ENCODE measurements around the gene ATG2B.
"Not testable (repeated sequence)": the region's sequence is repeated elsewhere in the genome, so short reads cannot be mapped to it uniquely, and the experiment has no call there.

Gene ATG2B

GRCh38 chr14:96370528-96370927 lies 7.4 kb upstream of the ATG2B start:
- DNase-seq, result no peak

- no peak for DNase-seq
These were observed 5.4 kb upstream of the ATG2B start for GRCh38 chr14:96368534-96368933.

- DNase-seq, result no peak
These were observed 1.8 kb upstream of the ATG2B start for GRCh38 chr14:96364962-96365361.

DNA sequence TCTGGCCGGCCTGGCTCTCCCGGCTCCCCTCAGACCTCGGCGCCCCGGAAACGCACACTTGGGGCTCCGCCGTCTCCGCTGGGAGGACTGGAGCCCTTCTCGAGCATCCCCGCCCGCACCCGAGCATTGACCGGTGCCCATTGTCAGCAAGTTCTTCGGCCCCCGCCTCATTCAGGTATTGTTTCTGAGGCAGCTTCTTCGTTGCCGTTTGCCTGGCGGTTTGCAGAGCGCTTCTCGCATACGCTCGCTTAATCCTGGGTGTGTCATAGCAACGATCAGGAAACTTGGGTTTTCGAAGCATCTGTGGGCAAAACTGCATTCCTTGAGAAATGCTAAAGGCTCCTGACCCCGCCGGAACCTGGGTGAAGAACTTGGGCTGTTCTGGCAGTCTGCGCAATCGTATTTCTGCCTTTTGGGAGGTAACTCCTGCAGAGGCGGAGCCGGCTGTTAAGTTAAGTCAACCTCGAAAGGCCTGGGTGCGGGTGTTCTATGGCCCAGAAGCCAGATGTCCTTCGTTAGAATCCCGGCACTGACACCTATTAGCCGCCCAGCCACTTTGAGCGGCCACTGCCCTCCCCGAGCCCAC lies 703 bp upstream of the ATG2B start:
- DNase-seq, result peak; percentile 20

GRCh38 chr14:96362071-96362964 lies 823 bp downstream of the ATG2B start:
- peak; percentile 54 for DNase-seq

- no peak for DNase-seq
These were observed 3.2 kb downstream of the ATG2B start for GRCh38 chr14:96359959-96360358.

DNA sequence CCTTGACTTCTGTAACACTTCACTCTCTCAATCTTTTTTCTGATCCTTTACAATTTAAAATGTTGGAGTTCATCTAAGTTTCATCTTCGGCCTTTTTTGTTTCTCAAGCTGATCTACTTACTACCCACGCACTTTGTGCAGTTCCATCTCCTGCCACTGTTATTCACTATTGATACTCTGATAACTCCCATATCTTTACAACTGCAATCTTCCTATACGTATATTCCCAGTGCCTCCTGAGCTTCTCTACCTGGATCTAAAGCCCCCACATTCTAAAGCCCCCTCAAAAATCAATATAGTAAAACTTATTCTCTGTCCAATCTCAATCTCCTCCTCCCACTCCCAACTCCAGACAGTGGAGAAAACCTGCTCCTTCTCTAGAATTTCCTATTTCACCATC lies 5.9 kb downstream of the ATG2B start:
- DNase-seq, result no peak

GRCh38 chr14:96354246-96354645 lies 8.9 kb downstream of the ATG2B start:
- DNase-seq, result no peak

DNA sequence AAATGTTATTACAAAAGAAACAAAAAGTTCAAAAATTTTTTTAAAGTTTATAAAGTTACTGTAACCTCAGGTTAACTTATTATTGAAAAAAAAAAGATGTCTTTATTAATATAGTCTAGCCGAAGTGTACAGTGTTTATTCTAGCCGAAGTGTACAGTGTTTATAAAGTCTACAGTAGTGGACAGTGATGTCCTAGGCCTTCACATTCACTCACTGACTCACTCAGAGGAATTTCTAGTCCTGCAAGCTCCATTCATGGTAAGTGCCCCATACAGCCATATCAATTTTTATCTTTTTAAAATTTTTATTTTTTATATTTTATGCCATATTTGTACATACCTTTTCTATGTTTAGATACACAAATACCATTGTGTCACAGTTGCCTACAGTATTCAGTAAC lies 10.4 kb downstream of the ATG2B start:
- DNase-seq, result no peak

DNA sequence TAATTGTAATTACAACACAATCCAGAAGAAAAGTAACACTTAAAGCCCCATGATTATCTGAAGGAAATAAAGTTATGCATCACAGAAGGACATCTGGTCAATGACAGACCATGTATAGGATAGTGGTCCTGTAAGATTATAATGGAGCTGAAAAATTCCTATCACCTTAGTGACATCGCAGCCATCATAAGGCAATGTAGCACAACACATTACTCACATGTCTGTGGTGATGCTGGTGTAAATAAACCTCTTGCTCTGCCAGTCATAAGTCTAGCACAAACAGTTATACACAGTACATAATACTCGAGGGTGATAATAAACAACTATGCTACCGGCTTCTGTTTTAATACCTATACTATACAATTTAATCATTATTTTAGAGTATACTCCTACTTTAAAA lies 11.2 kb downstream of the ATG2B start:
- no peak for DNase-seq

DNA sequence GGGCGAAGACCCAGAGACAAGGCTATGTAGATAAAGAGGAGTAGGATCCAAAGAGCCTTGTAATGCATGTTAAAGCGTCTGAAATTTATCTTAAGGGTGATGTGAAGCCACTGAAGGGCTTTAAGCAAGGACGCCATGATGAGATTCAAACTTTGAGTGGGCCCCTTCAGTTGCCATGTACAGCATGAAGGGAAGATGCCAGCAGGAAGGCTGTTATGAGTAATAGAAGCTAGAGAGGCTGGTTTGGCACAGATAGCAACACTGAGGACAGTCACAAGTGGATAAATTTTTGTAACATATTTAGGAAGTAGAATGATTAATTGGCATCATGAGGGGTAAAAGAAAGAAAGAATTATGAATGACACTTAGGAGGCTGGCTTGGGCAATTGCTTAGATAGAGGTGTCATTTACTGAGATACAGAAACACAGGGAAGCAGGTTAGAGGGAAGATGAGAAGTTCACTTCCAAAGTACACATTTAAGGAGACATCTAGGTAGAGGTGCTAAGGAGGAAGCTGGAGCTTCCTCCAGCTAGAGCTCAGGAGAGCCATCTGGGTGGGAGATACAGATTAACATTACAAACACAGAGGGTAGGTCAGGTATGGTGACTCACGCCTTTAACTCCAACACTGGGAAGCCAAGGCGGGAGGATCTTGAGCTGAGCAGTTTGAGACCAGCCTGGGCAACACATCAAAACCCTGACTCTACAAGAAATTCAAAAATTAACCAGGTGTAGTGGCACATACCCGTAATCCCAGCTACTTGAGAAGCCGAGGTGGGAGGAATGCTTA lies 13.7 kb downstream of the ATG2B start:
- DNase-seq, result no peak

DNA sequence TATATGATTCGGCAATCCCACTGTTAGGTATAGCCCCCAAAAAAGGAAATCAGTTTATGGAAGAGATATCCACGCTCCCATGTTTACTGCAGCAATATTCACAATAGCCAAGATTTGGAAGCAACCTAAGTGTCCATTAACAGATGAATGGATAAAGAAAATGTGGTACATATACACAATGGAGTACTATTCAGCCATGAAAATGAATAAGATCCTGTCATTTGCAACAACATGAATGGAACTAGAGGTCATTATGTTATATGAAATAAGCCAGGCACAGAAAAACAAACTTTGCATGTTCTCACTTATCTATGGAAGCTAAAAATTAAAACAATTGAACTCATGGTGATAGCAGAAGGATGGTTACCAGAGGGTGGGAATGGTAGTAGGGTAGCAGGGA lies 15.2 kb downstream of the ATG2B start:
- DNase-seq, result not testable (repeated sequence)

- DNase-seq, result no peak
These were observed 17.5 kb downstream of the ATG2B start for GRCh38 chr14:96345669-96346068.

DNA sequence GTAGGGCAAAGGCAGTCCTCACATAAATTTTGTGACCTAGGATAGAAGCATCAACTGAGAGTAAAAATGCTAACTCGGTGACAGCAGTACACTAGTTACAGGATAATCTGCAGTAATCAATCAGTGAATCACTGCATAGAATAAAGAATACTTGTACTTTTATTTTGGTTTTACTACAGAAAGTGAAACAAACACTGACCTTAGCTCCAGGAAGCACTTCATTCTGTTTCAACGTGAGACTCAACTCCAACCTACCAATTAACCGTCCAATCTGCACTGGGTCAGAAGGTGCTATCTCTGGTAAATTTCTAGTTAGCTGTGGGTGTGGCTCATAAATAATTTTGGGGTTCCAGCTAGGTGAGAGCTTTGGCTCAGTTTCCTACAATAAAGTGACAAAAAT lies 21.8 kb downstream of the ATG2B start:
- DNase-seq, result no peak

DNA sequence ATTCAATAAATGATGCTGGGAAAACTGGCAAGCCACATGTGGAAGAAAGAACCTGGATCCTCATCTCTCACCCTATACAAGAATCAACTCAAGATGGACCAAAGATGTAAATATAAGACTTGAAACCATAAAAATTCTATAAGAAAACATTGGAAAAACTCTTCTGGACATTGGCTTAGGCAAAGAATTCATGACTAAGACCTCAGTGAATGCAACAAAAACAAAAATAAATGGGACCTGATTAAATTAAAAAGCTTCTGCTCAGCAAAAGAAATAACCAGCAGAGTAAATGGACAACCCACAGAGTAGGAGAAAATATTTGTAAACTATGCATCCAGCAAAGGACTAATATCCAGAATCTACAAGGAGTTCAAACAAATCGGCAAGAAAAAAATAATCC lies 24.6 kb downstream of the ATG2B start:
- no peak for DNase-seq

DNA sequence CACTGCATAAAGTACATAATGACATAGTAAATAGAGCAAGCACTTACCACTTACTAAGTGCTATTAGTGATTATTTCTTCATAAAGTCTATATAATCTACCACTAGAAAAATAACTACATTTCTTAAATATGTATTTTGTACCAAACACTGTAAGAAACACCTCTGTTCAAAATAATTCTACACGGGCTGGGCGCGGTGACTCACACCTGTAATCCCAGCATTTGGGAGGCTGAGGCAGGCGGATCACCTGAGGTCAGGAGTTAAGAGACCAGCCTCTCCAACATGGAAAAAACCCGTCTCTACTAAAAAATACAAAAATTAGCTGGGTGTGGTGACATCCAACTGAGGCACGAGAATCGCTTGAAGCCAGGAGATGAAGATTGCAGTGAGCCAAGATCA lies 38.9 kb downstream of the ATG2B start:
- DNase-seq, result no peak

DNA sequence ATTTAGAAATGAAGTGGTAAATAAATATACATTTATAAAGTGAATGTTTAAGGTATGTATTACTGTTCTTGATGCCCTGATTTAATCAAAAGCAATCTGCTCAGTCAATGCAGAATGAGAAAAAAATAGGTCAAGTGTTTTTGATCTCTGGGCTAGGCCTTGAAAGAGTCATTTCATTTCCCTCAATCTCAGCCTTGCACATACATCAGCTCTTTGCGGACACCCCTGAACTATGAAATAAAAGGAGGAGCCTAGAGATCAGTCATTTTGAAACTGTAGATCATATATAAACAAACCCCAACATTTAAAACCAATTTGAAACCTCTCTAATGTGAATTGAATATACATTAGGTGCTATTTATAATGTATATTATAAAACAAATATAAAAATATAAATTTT lies 42.5 kb downstream of the ATG2B start:
- DNase-seq, result no peak

- no peak for DNase-seq
These were observed 44.3 kb downstream of the ATG2B start for GRCh38 chr14:96318836-96319235.

DNA sequence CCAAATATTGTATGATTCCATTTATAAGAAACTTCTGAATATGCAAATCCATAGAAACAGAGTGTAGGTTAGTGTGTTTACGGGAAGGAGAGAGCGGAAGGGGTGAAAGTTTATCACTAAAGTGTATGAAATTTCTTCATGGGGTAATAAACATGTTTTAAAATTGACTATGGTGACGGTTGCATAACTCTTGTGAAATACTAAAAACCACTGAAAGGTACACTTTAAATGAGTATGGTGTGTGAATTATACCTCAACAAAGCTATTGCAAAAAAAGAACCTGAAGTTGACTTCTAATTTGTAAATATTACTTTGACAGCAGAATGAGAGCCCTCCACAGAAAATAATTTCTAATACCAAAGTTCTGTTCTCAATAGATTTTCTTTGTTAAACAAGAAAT lies 47.1 kb downstream of the ATG2B start:
- DNase-seq, result no peak

DNA sequence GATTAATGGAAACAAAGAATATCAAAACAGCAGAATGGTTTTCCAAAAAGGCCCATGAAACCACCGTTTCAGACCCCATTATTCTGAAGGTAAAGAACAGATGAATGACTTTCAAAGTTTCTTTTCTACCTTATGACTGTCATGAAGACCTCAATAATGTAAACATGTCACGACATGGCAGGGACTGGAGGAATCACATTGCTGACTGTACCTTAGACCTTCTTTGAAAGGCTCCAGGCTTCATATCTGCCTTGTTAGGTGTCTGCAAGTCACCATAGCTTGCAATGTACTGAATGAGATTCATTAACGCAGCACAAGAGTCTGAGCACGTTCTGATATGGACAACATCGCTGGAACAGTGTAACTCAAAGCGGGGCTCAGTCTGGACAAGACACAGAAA lies 52.2 kb downstream of the ATG2B start:
- DNase-seq, result no peak

GRCh38 chr14:96309896-96310330 lies 53.2 kb downstream of the ATG2B start:
- DNase-seq, result no peak

- DNase-seq, result no peak
These were observed 53.8 kb downstream of the ATG2B start for GRCh38 chr14:96309133-96309895.

- no peak for DNase-seq
These were observed 55.7 kb downstream of the ATG2B start for GRCh38 chr14:96307434-96307833.
